GM10248 (cell line): ENCODE measurements around the gene HERC3.
A peak's percentile ranks its signal among the peaks of the same experiment; 100 is the strongest.

Experiments
- CTCF ChIA-PET: fragments of 300-600 bp; sonication (Branson Sonifier 250); formaldehyde crosslinking; extraction: SDS; loops from one replicate; lab custom pipeline; 2021; ENCODE audit warnings: antibody characterized with exemption; lab: Yijun Ruan, JAX
- POLR2A ChIA-PET: fragments of 350-650 bp; sonication (Branson Sonifier 250); formaldehyde crosslinking; extraction: SDS; loops from one replicate; lab custom pipeline; 2020; ENCODE audit warnings: antibody characterized with exemption; lab: Yijun Ruan, JAX
- DNase-seq: peaks from one replicate; pipeline ENCODE4 v3.0.0; 2012; ENCODE audit errors: extremely low spot score
- TF ChIP-seq, protein P1 (sequence below): IDR thresholded peaks from 2 replicates; pipeline ENCODE4 v1.5.1; 2012; ENCODE audit warnings: mild to moderate bottlenecking, low read depth; ENCODE audit errors: extremely low read depth, missing control alignments, control extremely low read depth

The HERC3 gene

DNA sequence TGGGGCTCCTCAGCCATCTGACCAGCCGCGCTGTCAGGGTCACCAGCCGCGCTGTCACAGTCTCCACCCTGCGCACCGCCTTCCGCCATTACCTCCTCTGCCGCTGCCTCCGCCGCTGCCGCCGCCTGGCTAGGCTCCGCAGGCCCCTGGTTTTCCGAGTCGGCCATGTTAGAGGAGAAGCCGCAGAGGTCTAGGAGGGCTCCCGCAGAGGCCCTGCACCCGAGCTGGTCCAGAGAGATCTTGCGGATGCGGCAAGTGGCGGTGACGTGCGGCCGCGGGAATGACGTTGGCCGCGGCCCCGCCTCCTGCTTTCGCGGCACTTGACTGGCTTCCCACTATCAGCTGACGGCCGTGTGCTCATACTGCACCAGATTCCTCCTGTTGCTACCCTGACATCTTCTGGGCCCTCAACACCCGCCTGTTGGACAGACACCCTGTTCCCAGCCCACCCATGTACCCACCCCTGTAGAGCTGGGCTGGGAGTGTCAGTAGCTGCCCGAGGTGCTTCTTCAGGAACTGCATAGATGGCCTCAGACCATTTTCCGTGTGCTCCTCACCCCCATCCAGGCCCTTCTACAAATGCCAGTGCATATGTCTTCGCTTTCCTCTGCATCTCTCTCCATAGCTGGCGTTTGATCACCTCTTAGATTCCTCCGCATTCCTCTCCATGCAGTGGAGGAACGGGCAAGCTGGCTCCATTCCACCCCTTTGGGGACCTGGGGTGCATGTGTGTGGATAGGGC lies 105.5 kb downstream of the HERC3 start, which contains the start of gene NAP1L5:
Gene NAP1L5, minus strand, starts transcription at position 242 of the 742 bp plus-strand sequence. Its CDS starts 75 bp downstream, at position 167.
- TF ChIP-seq, protein P1, sequence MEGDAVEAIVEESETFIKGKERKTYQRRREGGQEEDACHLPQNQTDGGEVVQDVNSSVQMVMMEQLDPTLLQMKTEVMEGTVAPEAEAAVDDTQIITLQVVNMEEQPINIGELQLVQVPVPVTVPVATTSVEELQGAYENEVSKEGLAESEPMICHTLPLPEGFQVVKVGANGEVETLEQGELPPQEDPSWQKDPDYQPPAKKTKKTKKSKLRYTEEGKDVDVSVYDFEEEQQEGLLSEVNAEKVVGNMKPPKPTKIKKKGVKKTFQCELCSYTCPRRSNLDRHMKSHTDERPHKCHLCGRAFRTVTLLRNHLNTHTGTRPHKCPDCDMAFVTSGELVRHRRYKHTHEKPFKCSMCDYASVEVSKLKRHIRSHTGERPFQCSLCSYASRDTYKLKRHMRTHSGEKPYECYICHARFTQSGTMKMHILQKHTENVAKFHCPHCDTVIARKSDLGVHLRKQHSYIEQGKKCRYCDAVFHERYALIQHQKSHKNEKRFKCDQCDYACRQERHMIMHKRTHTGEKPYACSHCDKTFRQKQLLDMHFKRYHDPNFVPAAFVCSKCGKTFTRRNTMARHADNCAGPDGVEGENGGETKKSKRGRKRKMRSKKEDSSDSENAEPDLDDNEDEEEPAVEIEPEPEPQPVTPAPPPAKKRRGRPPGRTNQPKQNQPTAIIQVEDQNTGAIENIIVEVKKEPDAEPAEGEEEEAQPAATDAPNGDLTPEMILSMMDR = no peak

DNA sequence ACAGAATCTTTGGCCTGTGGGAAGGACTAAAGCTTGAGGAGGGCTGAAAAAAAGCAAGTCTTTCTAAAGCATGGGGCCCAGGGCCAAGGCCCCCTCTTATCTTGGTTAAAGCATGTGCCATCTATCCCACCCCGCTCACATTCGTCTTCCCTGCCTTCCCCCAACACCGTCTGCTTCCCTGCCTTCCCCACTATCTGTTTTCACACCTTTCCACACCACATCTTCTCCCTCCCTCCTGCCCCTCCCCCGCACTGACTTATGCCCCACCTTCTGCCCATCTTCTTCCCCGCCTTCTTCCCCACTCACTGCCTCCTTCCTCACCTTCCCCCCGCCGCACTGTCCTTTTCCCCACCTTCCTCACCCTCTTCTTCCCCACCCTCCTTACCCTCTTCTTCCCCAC lies 106.2 kb downstream of the HERC3 start:
- TF ChIP-seq, protein P1 = no peak
- POLR2A ChIA-PET = no interaction called here
- no peak for DNase-seq
- CTCF ChIA-PET = interaction anchor here (0.8 to 1.1 kb wide), 3 partner anchors 11 to 744 kb away, joined by 3 read pairs; no protein-coding TSS in a partner anchor

More for the DNA sequence above, 105.5 kb downstream of the HERC3 start, which contains the start of gene NAP1L5:
- peak; percentile 59 for DNase-seq
- ChIA-PET CTCF (interaction anchor here (0.8 to 1.1 kb wide), 3 partner anchors 11 to 743 kb away, joined by 3 read pairs; no protein-coding TSS in a partner anchor), POLR2A (no interaction called here)

DNA sequence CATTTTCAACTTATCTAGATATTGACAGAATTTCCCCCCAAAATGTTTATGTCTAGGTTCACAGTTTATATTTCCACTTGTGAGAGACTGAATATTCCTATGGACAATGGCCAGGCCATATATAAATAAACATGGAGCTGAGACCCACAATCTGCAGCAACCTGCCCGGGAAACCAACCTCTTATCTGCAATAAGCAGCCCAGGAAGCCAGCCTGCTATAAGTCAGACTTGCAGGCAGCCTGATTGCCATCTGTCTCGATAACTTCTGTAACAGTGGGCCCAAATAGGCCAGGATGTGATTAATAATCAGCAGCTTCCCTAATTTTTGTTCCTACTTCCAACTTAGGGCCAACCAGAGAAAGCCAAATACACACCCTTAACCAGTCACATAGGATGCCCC lies 110.5 kb downstream of the HERC3 start:
- ChIA-PET CTCF (no interaction called here), POLR2A (no interaction called here)
- no peak for DNase-seq
- TF ChIP-seq, protein P1 = no peak

DNA sequence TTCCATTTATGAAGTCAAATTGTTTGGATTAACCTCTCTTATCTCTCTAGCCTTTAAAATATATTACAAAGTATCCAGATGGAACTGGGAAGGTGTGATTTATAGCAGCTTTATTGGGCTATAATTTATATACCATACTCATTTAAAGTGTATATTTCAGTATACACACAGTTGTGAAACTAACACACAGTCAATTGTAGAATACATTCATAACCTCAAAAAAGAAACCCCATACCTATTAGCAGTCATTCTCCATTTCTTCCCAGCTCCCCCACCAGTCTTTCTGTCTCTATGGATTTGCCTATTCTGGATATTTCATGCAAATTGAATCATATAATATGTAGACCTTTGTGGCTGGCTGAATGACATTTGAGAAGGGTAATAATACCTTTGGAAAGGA lies 112.9 kb downstream of the HERC3 start:
- POLR2A ChIA-PET = no interaction called here
- CTCF ChIA-PET = no interaction called here
- TF ChIP-seq, protein P1 = no peak
- no peak for DNase-seq

DNA sequence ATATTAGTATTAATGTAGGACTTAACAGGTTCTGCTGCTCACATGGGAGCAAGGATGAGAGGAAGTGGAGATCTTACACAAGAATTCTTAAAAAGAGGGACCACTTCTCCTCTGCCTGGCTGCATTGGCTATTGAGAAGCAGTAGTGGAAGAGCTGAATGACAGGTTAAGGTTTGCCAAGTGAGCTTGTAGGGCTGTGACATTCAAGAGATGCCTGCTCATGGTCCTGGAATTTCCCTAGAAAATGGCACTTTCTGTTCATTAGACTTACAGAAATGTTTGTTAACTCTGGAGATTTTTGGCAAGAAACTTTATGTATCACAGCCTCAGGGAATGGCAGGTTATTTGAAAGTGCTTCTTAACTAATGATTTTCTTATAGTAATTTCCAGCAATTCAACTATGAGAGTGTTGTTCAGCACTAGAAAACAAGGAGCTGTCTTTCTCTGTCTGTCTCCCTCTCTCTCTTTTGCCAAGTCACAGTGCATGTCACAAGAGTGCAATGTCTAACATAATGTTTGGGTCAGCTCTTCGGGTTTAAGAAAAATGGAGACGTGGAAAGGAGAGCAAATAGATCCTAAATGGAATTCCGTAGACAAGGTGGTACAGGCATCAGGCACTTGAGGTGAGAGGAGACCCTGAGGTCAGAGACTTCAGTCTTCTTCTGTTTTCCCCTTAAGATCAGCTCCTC lies 113.7 kb downstream of the HERC3 start:
- TF ChIP-seq, protein P1 = no peak
- ChIA-PET POLR2A (no interaction called here), CTCF (no interaction called here)
- DNase-seq = no peak

DNA sequence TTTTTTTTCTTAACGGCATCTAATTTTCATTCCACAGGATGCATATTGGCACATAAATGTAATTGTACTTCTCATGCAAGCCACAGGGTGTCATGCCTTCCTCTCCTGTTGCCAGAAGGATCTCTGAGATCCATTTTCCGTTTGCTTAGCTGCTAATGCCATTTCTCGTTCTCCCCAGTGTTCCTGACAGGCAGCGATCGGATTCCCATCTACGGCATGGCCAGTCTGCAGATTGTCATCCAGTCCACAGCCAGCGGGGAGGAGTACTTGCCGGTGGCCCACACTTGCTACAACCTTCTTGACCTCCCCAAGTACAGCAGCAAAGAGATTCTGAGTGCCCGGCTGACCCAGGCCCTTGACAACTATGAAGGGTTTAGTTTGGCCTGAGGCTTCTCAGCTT lies 114.3 kb downstream of the HERC3 start:
- TF ChIP-seq, protein P1 = no peak
- ChIA-PET CTCF (no interaction called here), POLR2A (no interaction called here)
- DNase-seq = no peak
